Activated T-helper 2 cell treated with anti-CD3 and anti-CD28 coated beads, Interferon-gamma antibody, Interleukin-2, Interleukin-4, amounts not matched to agents 10 μg/mL and 5 μg/mL and 100 μg/mL, durations not matched to agents 14 hours and 24 hours and 36 hours (primary cell): ENCODE data around the gene FBXW4. TPM values are rescaled to one million over a fixed set of nuclear protein-coding genes. Genes with fewer than 3 reads are reported as not detected.

ENCODE experiments used
- DNase-seq: peaks from one replicate; pipeline ENCODE4 v3.0.0; 2021; ENCODE audit warnings: low spot score
- H3K27ac Mint-ChIP-seq: one replicate; pipeline ENCODE4 v1.8.0; 2021; ENCODE audit warnings: mixed read lengths
- H3K27me3 Mint-ChIP-seq: one replicate; pipeline ENCODE4 v1.8.0; 2021; ENCODE audit warnings: low read depth, mixed read lengths
- H3K36me3 Mint-ChIP-seq: one replicate; pipeline ENCODE4 v1.8.0; 2021; ENCODE audit warnings: low read depth, mixed read lengths
- H3K4me1 Mint-ChIP-seq: one replicate; pipeline ENCODE4 v1.8.0; 2021; ENCODE audit warnings: low read depth, mixed read lengths
- H3K4me3 Mint-ChIP-seq: one replicate; pipeline ENCODE4 v1.8.0; 2021; ENCODE audit warnings: low read depth, mild to moderate bottlenecking, moderate library complexity, mixed read lengths
- H3K9me3 Mint-ChIP-seq: one replicate; pipeline ENCODE4 v1.8.0; 2021; ENCODE audit warnings: mixed read lengths
- intact Hi-C: fragments of 100-400 bp; cut with micrococcal nuclease; formaldehyde crosslinking; loops from one replicate; pipeline ENCODE4 v1.15.1; 2023
- total RNA-seq: library from RNA; stranded (reverse); gene quantifications from 2 replicates; pipeline ENCODE4 v1.2.3, GENCODE V29; 2022

Gene FBXW4
- total RNA-seq, 1 donor from 2014 or later = 37.7 TPM

GRCh38 chr10:101569323-101569621 lies 125.7 kb downstream of the FBXW4 start:
- H3K36me3 Mint-ChIP-seq = no peaks in the 10 kb centered on the region
- no peak overlapping the region for H3K4me3 Mint-ChIP-seq
- H3K27me3 Mint-ChIP-seq = peaks cover 48% of the 10 kb centered on the region
- H3K4me1 Mint-ChIP-seq = peaks cover 13% of the 10 kb centered on the region
- intact Hi-C loops = no loop called here
- no peak overlapping the region for H3K27ac Mint-ChIP-seq
- H3K9me3 Mint-ChIP-seq = no peaks in the 10 kb centered on the region
- DNase-seq = no peak

- no peaks in the 10 kb centered on the region for H3K36me3 Mint-ChIP-seq
- intact Hi-C loops = no loop called here
- H3K27ac Mint-ChIP-seq = no peak overlapping the region
- peaks cover 13% of the 10 kb centered on the region for H3K4me1 Mint-ChIP-seq
- no peak for DNase-seq
- no peaks in the 10 kb centered on the region for H3K9me3 Mint-ChIP-seq
- peaks cover 53% of the 10 kb centered on the region for H3K27me3 Mint-ChIP-seq
- H3K4me3 Mint-ChIP-seq = no peak overlapping the region
Measured at GRCh38 chr10:101568054-101568745, 126.8 kb downstream of the FBXW4 start.

- Mint-ChIP-seq H3K27me3 (peaks cover 53% of the 10 kb centered on the region), H3K4me3 (no peak overlapping the region), H3K36me3 (no peaks in the 10 kb centered on the region), H3K27ac (no peak overlapping the region), H3K4me1 (peaks cover 13% of the 10 kb centered on the region), H3K9me3 (no peaks in the 10 kb centered on the region)
- no peak for DNase-seq
- intact Hi-C loops = no loop called here
Measured at GRCh38 chr10:101567165-101568006, 127.6 kb downstream of the FBXW4 start.

DNA sequence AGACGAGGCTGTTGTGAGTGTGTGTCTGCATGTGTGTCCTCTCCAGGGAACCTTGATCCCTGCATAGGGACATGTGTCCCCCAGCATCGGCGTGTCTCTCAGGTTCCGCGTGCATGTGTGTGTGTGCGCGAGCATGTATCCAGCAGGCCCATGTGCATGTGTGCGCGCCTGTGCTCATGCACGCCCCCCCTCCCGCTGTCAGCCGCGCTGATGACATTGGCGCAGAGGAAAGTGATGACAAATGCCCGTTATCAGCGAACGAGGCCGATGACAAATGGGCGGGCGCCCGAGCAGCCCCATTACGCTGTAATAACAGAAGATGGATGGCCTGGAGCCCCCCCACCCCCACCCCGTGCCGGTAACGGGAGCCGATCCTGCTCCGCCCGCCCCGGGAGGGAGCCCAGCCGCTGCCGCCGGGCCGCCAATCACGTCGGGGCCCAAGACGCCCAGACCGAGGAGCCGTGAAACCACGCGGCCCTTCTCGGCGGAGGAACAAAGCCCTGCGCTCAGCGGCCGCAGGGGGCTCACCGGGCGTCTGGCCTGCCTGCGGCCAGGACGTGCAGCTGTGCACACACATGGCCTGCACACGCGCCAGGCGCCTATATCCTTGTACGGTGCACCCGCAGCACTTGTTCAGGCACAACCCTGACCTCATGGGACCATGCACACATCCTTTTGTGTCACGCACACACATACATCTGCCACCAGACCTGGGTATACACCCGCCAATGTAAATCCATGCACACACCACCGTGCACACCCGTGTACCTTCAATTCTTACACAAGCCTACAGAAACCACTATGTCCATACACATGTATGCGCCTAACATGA lies 128.4 kb downstream of the FBXW4 start:
- DNase-seq = no peak
- no peaks in the 10 kb centered on the region for H3K36me3 Mint-ChIP-seq
- H3K4me3 Mint-ChIP-seq = no peak overlapping the region
- H3K4me1 Mint-ChIP-seq = peaks cover 13% of the 10 kb centered on the region
- H3K27ac Mint-ChIP-seq = no peak overlapping the region
- peaks cover 53% of the 10 kb centered on the region for H3K27me3 Mint-ChIP-seq
- no peaks in the 10 kb centered on the region for H3K9me3 Mint-ChIP-seq
- intact Hi-C loops = no loop called here

DNA sequence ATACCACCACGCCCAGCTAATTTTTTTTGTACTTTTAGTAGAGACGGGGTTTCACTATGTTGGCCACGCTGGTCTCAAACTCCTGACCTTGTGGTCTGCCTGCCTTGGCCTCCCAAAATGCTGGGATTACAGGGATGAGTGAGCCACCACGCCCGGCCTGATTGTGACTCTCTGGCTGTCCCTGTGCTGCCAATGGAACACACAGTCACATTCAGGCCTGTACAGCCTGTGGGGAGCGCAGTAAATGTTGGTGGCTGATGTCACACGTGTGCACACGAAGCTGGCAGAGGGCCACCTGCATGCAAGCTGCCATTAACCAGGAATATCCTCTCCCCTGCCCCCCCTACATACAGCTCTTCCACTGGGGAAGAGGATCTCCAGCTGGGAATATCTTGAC lies 129.0 kb downstream of the FBXW4 start:
- DNase-seq = no peak
- peaks cover 53% of the 10 kb centered on the region for H3K27me3 Mint-ChIP-seq
- intact Hi-C loops = no loop called here
- peaks cover 12% of the 10 kb centered on the region for H3K4me1 Mint-ChIP-seq
- no peak overlapping the region for H3K27ac Mint-ChIP-seq
- H3K9me3 Mint-ChIP-seq = no peaks in the 10 kb centered on the region
- no peaks in the 10 kb centered on the region for H3K36me3 Mint-ChIP-seq
- H3K4me3 Mint-ChIP-seq = no peak overlapping the region

DNA sequence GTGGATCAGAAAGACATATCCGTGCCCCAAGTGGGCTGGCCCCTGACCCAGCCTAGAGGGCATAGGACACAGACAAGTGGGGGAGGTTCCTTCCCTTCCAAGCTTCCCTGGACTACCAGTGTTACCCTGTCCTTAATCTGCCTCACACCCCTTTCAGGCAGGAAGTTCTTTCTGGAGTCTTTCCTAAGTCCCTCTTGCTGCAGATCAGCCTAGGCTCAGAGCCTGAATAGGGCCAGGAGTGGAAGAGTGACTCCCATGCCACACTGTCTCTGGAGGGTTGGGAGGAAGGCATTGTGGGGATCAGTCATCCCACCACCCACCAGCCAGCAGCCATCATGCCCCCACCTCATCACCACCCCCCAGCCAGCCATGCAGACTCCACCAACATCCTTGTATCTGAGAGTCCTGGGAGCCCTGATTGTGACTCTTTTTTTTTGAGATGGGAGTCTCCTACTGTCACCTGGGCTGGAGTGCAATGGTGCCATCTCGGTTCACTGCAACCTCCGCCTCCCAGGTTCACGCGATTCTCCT lies 129.5 kb downstream of the FBXW4 start:
- H3K4me3 Mint-ChIP-seq = no peak overlapping the region
- DNase-seq = no peak
- peaks cover 10% of the 10 kb centered on the region for H3K4me1 Mint-ChIP-seq
- H3K27ac Mint-ChIP-seq = no peak overlapping the region
- intact Hi-C loops = no loop called here
- no peaks in the 10 kb centered on the region for H3K9me3 Mint-ChIP-seq
- H3K36me3 Mint-ChIP-seq = no peaks in the 10 kb centered on the region
- peaks cover 53% of the 10 kb centered on the region for H3K27me3 Mint-ChIP-seq

GRCh38 chr10:101564490-101564991 lies 130.4 kb downstream of the FBXW4 start:
- Mint-ChIP-seq H3K9me3 (no peaks in the 10 kb centered on the region), H3K27ac (no peak overlapping the region), H3K4me1 (peaks cover 11% of the 10 kb centered on the region), H3K27me3 (peaks cover 49% of the 10 kb centered on the region), H3K4me3 (no peak overlapping the region), H3K36me3 (no peaks in the 10 kb centered on the region)
- intact Hi-C loops = no loop called here
- DNase-seq = no peak

- H3K4me3 Mint-ChIP-seq = no peak overlapping the region
- no peak overlapping the region for H3K27ac Mint-ChIP-seq
- H3K9me3 Mint-ChIP-seq = no peaks in the 10 kb centered on the region
- no peaks in the 10 kb centered on the region for H3K36me3 Mint-ChIP-seq
- intact Hi-C loops = no loop called here
- peaks cover 41% of the 10 kb centered on the region for H3K27me3 Mint-ChIP-seq
- no peak for DNase-seq
- H3K4me1 Mint-ChIP-seq = peaks cover 16% of the 10 kb centered on the region
Measured at GRCh38 chr10:101563497-101564040, 131.4 kb downstream of the FBXW4 start.

- Mint-ChIP-seq H3K27ac (no peak overlapping the region), H3K4me1 (peaks cover 21% of the 10 kb centered on the region), H3K36me3 (no peaks in the 10 kb centered on the region), H3K4me3 (no peak overlapping the region), H3K27me3 (peaks cover 36% of the 10 kb centered on the region), H3K9me3 (no peaks in the 10 kb centered on the region)
- intact Hi-C loops = no loop called here
- no peak for DNase-seq
Measured at GRCh38 chr10:101563007-101563406, 132.0 kb downstream of the FBXW4 start.

GRCh38 chr10:101562231-101562630 lies 132.7 kb downstream of the FBXW4 start:
- no peak overlapping the region for H3K27ac Mint-ChIP-seq
- H3K4me1 Mint-ChIP-seq = peaks cover 20% of the 10 kb centered on the region
- H3K9me3 Mint-ChIP-seq = no peaks in the 10 kb centered on the region
- H3K36me3 Mint-ChIP-seq = no peaks in the 10 kb centered on the region
- no peak overlapping the region for H3K4me3 Mint-ChIP-seq
- H3K27me3 Mint-ChIP-seq = peaks cover 28% of the 10 kb centered on the region
- intact Hi-C loops = no loop called here
- no peak for DNase-seq

DNA sequence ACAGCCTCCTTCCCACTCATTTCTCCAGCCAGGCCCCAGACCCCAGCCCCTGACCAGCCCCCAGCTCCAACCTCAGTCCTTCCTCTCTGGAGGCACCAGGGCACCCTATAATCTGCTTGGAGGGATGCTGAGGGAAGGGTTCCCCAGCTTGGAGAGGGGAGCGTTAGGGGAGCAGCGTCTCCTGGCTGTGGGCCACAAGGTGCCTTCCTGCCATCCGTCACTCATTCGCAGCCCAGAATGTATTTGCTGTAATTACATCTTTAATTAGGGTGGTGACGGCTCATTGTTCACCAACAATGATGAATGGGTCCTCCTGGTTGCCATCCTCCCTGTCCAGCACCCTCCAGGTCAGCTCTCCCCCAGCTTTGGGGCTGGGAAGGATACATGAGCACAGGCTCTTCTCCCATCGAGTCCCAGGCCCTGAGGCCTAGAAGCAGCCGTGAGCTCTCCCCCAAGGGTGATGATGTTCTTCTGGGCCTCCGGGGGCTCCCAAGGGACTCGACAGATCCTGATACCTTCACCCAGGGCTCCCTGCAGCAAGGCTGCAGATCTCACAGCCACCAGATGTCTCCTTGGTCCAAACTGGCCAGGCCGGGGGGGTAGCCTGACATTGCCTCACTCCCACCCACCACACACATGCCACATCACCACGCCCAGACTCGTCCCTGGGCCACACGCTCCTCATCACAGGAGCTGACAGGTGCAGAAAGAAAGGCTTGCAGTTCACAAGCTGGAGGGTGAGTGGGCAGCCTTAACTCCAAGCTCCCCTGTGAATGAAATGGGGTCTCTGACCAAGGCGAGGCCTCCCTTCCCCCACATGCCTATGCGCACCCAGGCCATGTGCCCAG lies 133.7 kb downstream of the FBXW4 start:
- Mint-ChIP-seq H3K4me1 (peaks cover 17% of the 10 kb centered on the region), H3K9me3 (no peaks in the 10 kb centered on the region), H3K36me3 (no peaks in the 10 kb centered on the region), H3K27ac (no peak overlapping the region), H3K4me3 (no peak overlapping the region), H3K27me3 (peaks cover 21% of the 10 kb centered on the region)
- intact Hi-C loops = no loop called here
- DNase-seq = no peak
